Measurements from ENCODE around the gene CDK5RAP1. TPM values are rescaled to one million over a fixed set of nuclear protein-coding genes. Genes with fewer than 3 reads are reported as not detected.

The CDK5RAP1 gene
- total and polyA plus RNA-seq, 2 donors, result 25.6 to 62.6 TPM

- no peaks in the 10 kb centered on the region for H3K4me1 ChIP-seq (ENCODE audit: control insufficient read depth in 2 of 2, insufficient read depth in 2 of 2, low read length in 2 of 2)
- H3K27me3 ChIP-seq (ENCODE audit: control insufficient read depth in 2 of 2, insufficient read depth in 1 of 2, low read length in 1 of 2), result peaks cover 0 to 5% of the 10 kb centered on the region in 2 donors
- WGBS, result 84% methylated on average over 3 of the region's 3 CpGs
- peaks cover 0 to 3% of the 10 kb centered on the region in 2 donors for H3K9me3 ChIP-seq (ENCODE audit: control insufficient read depth in 2 of 2, insufficient read depth in 1 of 2, low read length in 1 of 2)
- no peaks in the 10 kb centered on the region for H3K36me3 ChIP-seq (ENCODE audit: control insufficient read depth in 2 of 2, insufficient read depth in 2 of 2, low read length in 1 of 2)
- H3K4me3 ChIP-seq (ENCODE audit: low read length in 2 of 2), result no peak overlapping the region
- DNase-seq (ENCODE audit: low read depth in 6 of 9, low spot score in 9 of 9), result no peak
- H3K27ac ChIP-seq (ENCODE audit: low read depth in 1 of 2, low read length in 1 of 2), result no peak overlapping the region
Measured at GRCh38 chr20:33334111-33334510, 67.2 kb downstream of the CDK5RAP1 start.

DNA sequence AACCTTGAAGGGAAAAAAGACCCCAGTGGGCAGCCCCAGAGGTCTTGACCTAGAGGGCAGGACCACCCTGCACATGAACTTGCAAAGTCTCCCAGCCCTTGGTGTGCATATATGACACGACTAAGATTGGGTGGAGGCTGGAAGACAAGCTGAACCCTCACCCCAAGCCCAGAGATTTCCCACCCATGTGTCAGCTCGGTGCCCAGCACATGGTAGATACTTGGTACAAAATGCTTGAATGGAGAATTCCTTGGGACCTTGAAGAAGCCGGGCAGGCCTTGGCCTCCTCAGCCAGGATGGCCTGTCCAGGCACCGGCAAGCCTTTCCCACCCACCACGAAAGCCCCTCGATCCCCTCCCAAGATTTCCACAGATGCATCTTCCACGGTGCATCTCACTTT, 67.7 kb downstream of the CDK5RAP1 start:
- 86% methylated on average over 7 of the region's 7 CpGs for WGBS
- no peak for DNase-seq (ENCODE audit: low read depth in 6 of 9, low spot score in 9 of 9)

DNA sequence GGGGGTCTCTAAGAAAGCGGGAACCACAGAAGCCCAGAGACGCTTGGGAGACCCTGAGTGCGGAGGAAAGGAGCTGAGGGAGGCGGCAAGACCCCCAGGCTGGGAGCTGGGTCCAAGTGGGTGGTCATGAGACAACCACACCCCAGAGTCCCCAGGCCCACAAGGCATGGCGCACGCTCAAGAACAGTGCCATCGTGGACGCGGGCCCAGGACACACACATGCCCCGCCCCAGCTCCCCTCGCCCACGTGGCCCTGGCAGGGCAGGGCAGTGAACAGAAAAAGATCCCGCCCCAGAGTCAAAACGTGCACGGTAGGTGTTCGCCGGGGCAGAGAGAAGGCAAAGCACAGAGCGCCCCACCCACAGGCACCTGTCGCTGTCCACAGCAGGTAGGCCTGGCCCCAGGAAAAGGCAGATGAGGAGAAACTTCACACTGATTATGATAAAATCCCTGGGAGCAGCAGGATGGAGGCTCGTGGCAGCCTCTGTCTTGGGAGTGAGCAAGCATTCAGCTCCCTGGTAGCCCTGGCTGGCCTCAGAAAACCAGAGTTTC, 68.3 kb downstream of the CDK5RAP1 start:
- DNase-seq (ENCODE audit: low read depth in 6 of 9, low spot score in 9 of 9), result no peak
- H3K27ac ChIP-seq (ENCODE audit: low read depth in 1 of 2, low read length in 1 of 2), result no peak overlapping the region
- H3K36me3 ChIP-seq (ENCODE audit: control insufficient read depth in 2 of 2, insufficient read depth in 2 of 2, low read length in 1 of 2), result no peaks in the 10 kb centered on the region
- peaks cover 0 to 11% of the 10 kb centered on the region in 2 donors for H3K27me3 ChIP-seq (ENCODE audit: control insufficient read depth in 2 of 2, insufficient read depth in 1 of 2, low read length in 1 of 2)
- no peak overlapping the region for H3K4me3 ChIP-seq (ENCODE audit: low read length in 2 of 2)
- WGBS, result 78% methylated on average over 20 of the region's 20 CpGs
- H3K9me3 ChIP-seq (ENCODE audit: control insufficient read depth in 2 of 2, insufficient read depth in 1 of 2, low read length in 1 of 2), result peaks cover 0 to 3% of the 10 kb centered on the region in 2 donors
- no peaks in the 10 kb centered on the region for H3K4me1 ChIP-seq (ENCODE audit: control insufficient read depth in 2 of 2, insufficient read depth in 2 of 2, low read length in 2 of 2)

More for the DNA sequence above, 67.7 kb downstream of the CDK5RAP1 start:
- peaks cover 0 to 3% of the 10 kb centered on the region in 2 donors for H3K9me3 ChIP-seq (ENCODE audit: control insufficient read depth in 2 of 2, insufficient read depth in 1 of 2, low read length in 1 of 2)
- H3K4me3 ChIP-seq (ENCODE audit: low read length in 2 of 2), result no peak overlapping the region
- no peaks in the 10 kb centered on the region for H3K36me3 ChIP-seq (ENCODE audit: control insufficient read depth in 2 of 2, insufficient read depth in 2 of 2, low read length in 1 of 2)
- no peaks in the 10 kb centered on the region for H3K4me1 ChIP-seq (ENCODE audit: control insufficient read depth in 2 of 2, insufficient read depth in 2 of 2, low read length in 2 of 2)
- peaks cover 0 to 9% of the 10 kb centered on the region in 2 donors for H3K27me3 ChIP-seq (ENCODE audit: control insufficient read depth in 2 of 2, insufficient read depth in 1 of 2, low read length in 1 of 2)
- no peak overlapping the region for H3K27ac ChIP-seq (ENCODE audit: low read depth in 1 of 2, low read length in 1 of 2)

DNA sequence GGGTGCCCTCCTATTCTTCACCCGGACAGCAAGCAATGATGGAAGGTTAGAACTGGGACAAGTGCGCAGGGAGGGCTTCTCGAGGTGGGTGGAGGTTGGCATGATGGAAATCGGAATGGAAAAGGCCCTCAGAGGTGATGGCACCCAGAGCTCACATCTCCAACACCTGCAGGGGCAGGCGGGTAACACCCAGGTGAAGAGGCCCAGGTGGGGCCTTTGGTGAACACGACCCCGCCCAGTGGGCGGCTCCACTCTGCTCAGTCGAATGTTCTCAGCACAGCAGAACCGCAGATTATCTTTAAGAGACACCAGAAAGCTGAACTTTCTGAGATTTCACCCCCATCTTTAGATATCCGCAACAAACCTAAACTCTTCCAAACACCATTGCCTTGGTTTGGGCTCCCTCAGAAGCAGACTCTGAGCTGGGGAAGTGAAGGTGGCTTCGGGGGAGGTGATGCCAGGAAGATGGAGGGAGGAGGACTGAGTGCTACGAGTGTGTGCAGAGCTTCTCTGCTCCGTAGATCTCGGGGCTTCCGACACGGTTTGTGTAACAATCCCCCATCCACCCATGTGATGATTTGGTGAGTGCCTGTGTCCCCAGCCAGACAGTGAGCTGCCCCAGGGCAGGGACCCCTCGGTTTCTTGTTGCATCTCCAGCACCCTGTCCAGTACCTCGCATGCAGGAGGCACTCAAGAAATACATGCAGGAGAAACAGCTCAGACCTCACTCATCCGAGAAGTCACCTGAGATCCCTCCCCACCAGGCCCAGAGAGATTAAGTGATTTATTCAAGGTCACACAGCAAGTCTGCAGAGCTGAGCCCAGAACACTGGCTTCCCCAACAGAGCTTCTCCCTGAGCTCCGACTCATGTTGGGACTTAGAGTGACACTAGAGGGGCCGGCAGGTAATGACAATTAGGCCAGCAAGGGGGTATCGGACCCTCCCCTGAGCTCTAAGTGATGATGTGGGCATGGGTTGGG, 72.9 kb downstream of the CDK5RAP1 start:
- H3K4me1 ChIP-seq (ENCODE audit: control insufficient read depth in 2 of 2, insufficient read depth in 2 of 2, low read length in 2 of 2), result no peaks in the 10 kb centered on the region
- peaks cover 0 to 13% of the 10 kb centered on the region in 2 donors for H3K27me3 ChIP-seq (ENCODE audit: control insufficient read depth in 2 of 2, insufficient read depth in 1 of 2, low read length in 1 of 2)
- no peaks in the 10 kb centered on the region for H3K36me3 ChIP-seq (ENCODE audit: control insufficient read depth in 2 of 2, insufficient read depth in 2 of 2, low read length in 1 of 2)
- no peak for DNase-seq (ENCODE audit: low read depth in 6 of 9, low spot score in 9 of 9)
- H3K9me3 ChIP-seq (ENCODE audit: control insufficient read depth in 2 of 2, insufficient read depth in 1 of 2, low read length in 1 of 2), result no peaks in the 10 kb centered on the region
- no peak overlapping the region for H3K4me3 ChIP-seq (ENCODE audit: low read length in 2 of 2)
- no peak overlapping the region for H3K27ac ChIP-seq (ENCODE audit: low read depth in 1 of 2, low read length in 1 of 2)
- 87% methylated on average over 23 of the region's 23 CpGs for WGBS

- Histone ChIP-seq H3K27me3 (ENCODE audit: control insufficient read depth in 2 of 2, insufficient read depth in 1 of 2, low read length in 1 of 2) (peaks cover 0 to 16% of the 10 kb centered on the region in 2 donors), H3K9me3 (ENCODE audit: control insufficient read depth in 2 of 2, insufficient read depth in 1 of 2, low read length in 1 of 2) (no peaks in the 10 kb centered on the region), H3K4me3 (ENCODE audit: low read length in 2 of 2) (no peak overlapping the region), H3K36me3 (ENCODE audit: control insufficient read depth in 2 of 2, insufficient read depth in 2 of 2, low read length in 1 of 2) (no peaks in the 10 kb centered on the region), H3K4me1 (ENCODE audit: control insufficient read depth in 2 of 2, insufficient read depth in 2 of 2, low read length in 2 of 2) (no peaks in the 10 kb centered on the region), H3K27ac (ENCODE audit: low read depth in 1 of 2, low read length in 1 of 2) (no peak overlapping the region)
- no peak for DNase-seq (ENCODE audit: low read depth in 6 of 9, low spot score in 9 of 9)
- WGBS, result 96% methylated on average over 2 of the region's 2 CpGs
Measured at GRCh38 chr20:33325350-33325749, 76.0 kb downstream of the CDK5RAP1 start.

DNA sequence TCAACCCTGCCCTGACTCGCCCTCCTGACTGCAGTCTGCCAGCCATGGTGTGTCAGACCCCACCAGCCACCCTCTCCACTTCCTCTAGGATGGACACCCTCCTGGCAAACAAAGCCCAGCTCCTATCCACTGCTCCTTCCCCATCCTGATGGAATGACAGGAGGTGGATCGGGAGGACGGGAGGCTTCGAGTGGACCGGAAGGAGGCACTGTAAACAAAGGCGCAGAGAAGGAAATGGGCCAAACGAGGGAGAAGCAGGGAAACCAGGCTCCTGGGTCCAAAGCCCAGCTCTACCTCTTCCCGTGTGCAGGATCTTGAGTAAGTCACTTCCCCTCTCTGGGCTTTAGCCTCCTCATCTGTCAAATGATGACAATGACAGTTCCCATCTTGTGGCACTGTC, 78.1 kb downstream of the CDK5RAP1 start:
- H3K27me3 ChIP-seq (ENCODE audit: control insufficient read depth in 2 of 2, insufficient read depth in 1 of 2, low read length in 1 of 2), result peaks cover 0 to 9% of the 10 kb centered on the region in 2 donors
- no peaks in the 10 kb centered on the region for H3K36me3 ChIP-seq (ENCODE audit: control insufficient read depth in 2 of 2, insufficient read depth in 2 of 2, low read length in 1 of 2)
- WGBS, result 63% methylated on average over 8 of the region's 8 CpGs
- DNase-seq (ENCODE audit: low read depth in 6 of 9, low spot score in 9 of 9), result no peak
- no peak overlapping the region for H3K27ac ChIP-seq (ENCODE audit: low read depth in 1 of 2, low read length in 1 of 2)
- no peak overlapping the region for H3K4me3 ChIP-seq (ENCODE audit: low read length in 2 of 2)
- H3K4me1 ChIP-seq (ENCODE audit: control insufficient read depth in 2 of 2, insufficient read depth in 2 of 2, low read length in 2 of 2), result no peaks in the 10 kb centered on the region
- no peaks in the 10 kb centered on the region for H3K9me3 ChIP-seq (ENCODE audit: control insufficient read depth in 2 of 2, insufficient read depth in 1 of 2, low read length in 1 of 2)

GRCh38 chr20:33322456-33322855, 78.9 kb downstream of the CDK5RAP1 start:
- Histone ChIP-seq H3K4me3 (ENCODE audit: low read length in 2 of 2) (no peak overlapping the region), H3K36me3 (ENCODE audit: control insufficient read depth in 2 of 2, insufficient read depth in 2 of 2, low read length in 1 of 2) (no peaks in the 10 kb centered on the region), H3K4me1 (ENCODE audit: control insufficient read depth in 2 of 2, insufficient read depth in 2 of 2, low read length in 2 of 2) (no peaks in the 10 kb centered on the region), H3K9me3 (ENCODE audit: control insufficient read depth in 2 of 2, insufficient read depth in 1 of 2, low read length in 1 of 2) (no peaks in the 10 kb centered on the region), H3K27ac (ENCODE audit: low read depth in 1 of 2, low read length in 1 of 2) (no peak overlapping the region), H3K27me3 (ENCODE audit: control insufficient read depth in 2 of 2, insufficient read depth in 1 of 2, low read length in 1 of 2) (peaks cover 0 to 15% of the 10 kb centered on the region in 2 donors)
- WGBS, result 64% methylated on average over 3 of the region's 3 CpGs
- DNase-seq (ENCODE audit: low read depth in 6 of 9, low spot score in 9 of 9), result no peak

DNA sequence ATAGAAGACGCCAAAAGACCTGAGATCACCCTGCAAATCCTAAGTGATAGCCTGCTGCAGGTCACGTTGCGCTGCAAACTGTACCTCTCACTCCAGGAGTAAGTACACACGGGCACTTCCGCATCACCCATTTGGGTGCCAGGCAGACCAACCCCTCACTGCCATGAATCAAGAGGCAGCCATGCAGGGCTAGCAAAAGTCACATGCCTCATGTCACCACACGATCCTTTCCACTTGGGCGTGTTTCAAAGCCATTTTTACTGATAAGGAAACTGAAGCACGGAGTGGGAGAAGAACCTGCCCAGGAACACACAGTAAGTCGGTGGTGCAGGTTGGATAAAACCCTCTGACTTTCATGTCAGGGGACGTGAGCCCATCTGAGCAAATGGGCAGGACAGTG, 81.3 kb downstream of the CDK5RAP1 start:
- H3K27ac ChIP-seq (ENCODE audit: low read depth in 1 of 2, low read length in 1 of 2), result no peak overlapping the region
- H3K36me3 ChIP-seq (ENCODE audit: control insufficient read depth in 2 of 2, insufficient read depth in 2 of 2, low read length in 1 of 2), result no peaks in the 10 kb centered on the region
- WGBS, result 86% methylated on average over 10 of the region's 10 CpGs
- H3K27me3 ChIP-seq (ENCODE audit: control insufficient read depth in 2 of 2, insufficient read depth in 1 of 2, low read length in 1 of 2), result peaks cover 0 to 22% of the 10 kb centered on the region in 2 donors
- DNase-seq (ENCODE audit: low read depth in 6 of 9, low spot score in 9 of 9), result no peak
- H3K4me3 ChIP-seq (ENCODE audit: low read length in 2 of 2), result no peak overlapping the region
- no peaks in the 10 kb centered on the region for H3K9me3 ChIP-seq (ENCODE audit: control insufficient read depth in 2 of 2, insufficient read depth in 1 of 2, low read length in 1 of 2)
- H3K4me1 ChIP-seq (ENCODE audit: control insufficient read depth in 2 of 2, insufficient read depth in 2 of 2, low read length in 2 of 2), result no peaks in the 10 kb centered on the region

GRCh38 chr20:33318096-33318429, 83.3 kb downstream of the CDK5RAP1 start:
- Histone ChIP-seq H3K27me3 (ENCODE audit: control insufficient read depth in 2 of 2, insufficient read depth in 1 of 2, low read length in 1 of 2) (peaks cover 0 to 19% of the 10 kb centered on the region in 2 donors), H3K27ac (ENCODE audit: low read depth in 1 of 2, low read length in 1 of 2) (no peak overlapping the region), H3K4me1 (ENCODE audit: control insufficient read depth in 2 of 2, insufficient read depth in 2 of 2, low read length in 2 of 2) (peaks cover 0 to 5% of the 10 kb centered on the region in 2 donors), H3K36me3 (ENCODE audit: control insufficient read depth in 2 of 2, insufficient read depth in 2 of 2, low read length in 1 of 2) (no peaks in the 10 kb centered on the region), H3K9me3 (ENCODE audit: control insufficient read depth in 2 of 2, insufficient read depth in 1 of 2, low read length in 1 of 2) (no peaks in the 10 kb centered on the region), H3K4me3 (ENCODE audit: low read length in 2 of 2) (no peak overlapping the region)
- DNase-seq (ENCODE audit: low read depth in 6 of 9, low spot score in 9 of 9), result no peak
- 57% methylated on average over 5 of the region's 5 CpGs for WGBS

Data from thymus (tissue), 11 donors.